Left lung (tissue), 14 donors: ENCODE data around the gene CACYBP. TPM values are rescaled to one million over a fixed set of nuclear protein-coding genes. Genes with fewer than 3 reads are reported as not detected.

Experiments
- ATAC-seq: fragments of 200-7000 bp; cut with Tn5 transposase; one replicate; pipeline ENCODE4 v1.9.1; 2020; ENCODE audit warnings: moderate library complexity
- DNase-seq, 4 donors: peaks; one replicate each; pipeline ENCODE4 v3.0.0-alpha.2; 2013 to 2020
- H3K27ac ChIP-seq, 2 donors: fragments of 200-600 bp; sonication (generic) in 1 of 2; one replicate each; pipeline versions ENCODE4 v1.5.0 to v1.8.0; 2020 to 2021
- H3K27me3 ChIP-seq, 2 donors: fragments of 200-600 bp; sonication (generic) in 1 of 2; one replicate each; pipeline versions ENCODE4 v1.5.0 to v1.8.0; 2020 to 2021
- H3K36me3 ChIP-seq, 2 donors: fragments of 200-600 bp; sonication (generic) in 1 of 2; one replicate each; pipeline versions ENCODE4 v1.5.0 to v1.8.0; 2020 to 2021
- H3K4me1 ChIP-seq, 2 donors: fragments of 200-600 bp; one replicate each; pipeline ENCODE4 v1.8.0; 2021
- H3K4me3 ChIP-seq, 2 donors: fragments of 200-600 bp; sonication (generic) in 1 of 2; one replicate each; pipeline versions ENCODE4 v1.5.0 to v1.8.0; 2020 to 2021; ENCODE audit warnings: mild to moderate bottlenecking in 1 of 2
- H3K9me3 ChIP-seq, 2 donors: fragments of 200-600 bp; sonication (generic) in 1 of 2; one replicate each; pipeline versions ENCODE4 v1.5.0 to v1.8.0; 2020 to 2021
- intact Hi-C, 2 donors: fragments of 100-400 bp; cut with DNase I; formaldehyde crosslinking; loops; one replicate each; pipeline versions ENCODE4 v1.11.2 to v1.14.2; 2022
- long read RNA-seq, 12 donors: library from polyadenylated mRNA in 2 of 12; unstranded in 2 of 12; transcript quantifications; one replicate each; pipeline ENCODE4 v2.0.0 and lab custom pipeline, GENCODE V29; 2019 to 2026
- polyA plus RNA-seq, 6 donors: library from polyadenylated mRNA; unstranded; fragments of 120-200 nt; gene quantifications; one replicate each; pipeline ENCODE4 v1.2.1, GENCODE V29; 2013; ENCODE audit not compliant: insufficient read length in 6 of 6
- total RNA-seq, 2 donors: library from RNA; stranded (reverse); fragmentation: NEBNext Ultra II Directional; extraction: Animal tissue kit (Norgen Biotek cat#: 25700); gene quantifications; one replicate each; pipeline ENCODE4 v1.2.1, GENCODE V29; 2021
- TF ChIP-seq, protein P1 (sequence below), 2 donors: fragments of 200-600 bp; sonication (generic) in 1 of 2; IDR thresholded peaks; one replicate each; pipeline versions ENCODE4 v1.5.0 to v1.8.0; 2021; ENCODE audit warnings: antibody characterized with exemption in 2 of 2
- donor health status: DM: no; HTN: yes; CAD: no.
- donor health status: DM: no; HTN: no; CAD: no.

Gene CACYBP, protein sequence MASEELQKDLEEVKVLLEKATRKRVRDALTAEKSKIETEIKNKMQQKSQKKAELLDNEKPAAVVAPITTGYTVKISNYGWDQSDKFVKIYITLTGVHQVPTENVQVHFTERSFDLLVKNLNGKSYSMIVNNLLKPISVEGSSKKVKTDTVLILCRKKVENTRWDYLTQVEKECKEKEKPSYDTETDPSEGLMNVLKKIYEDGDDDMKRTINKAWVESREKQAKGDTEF
- 100 to 1,000 TPM in 1 of 2 donors, 10 to 100 TPM in 1; 69.4 to 122 TPM for total RNA-seq
- polyA plus RNA-seq = 100 to 1,000 TPM; 107 to 136 (median 127) TPM
- long read RNA-seq, donor 1, transcript CACYBP-201 (6 exons, 2,766 nt) = major isoform, 71 of 274 reads
- long read RNA-seq, donor 1, transcript CACYBP-208 (2 exons, 688 nt) = minor isoform, 6 of 274 reads
- long read RNA-seq, donor 1, transcript CACYBP-207 (5 exons, 804 nt) = minor isoform, 9 of 274 reads
- long read RNA-seq, donor 1, partial matches to known transcripts = 38 of 274 reads
- long read RNA-seq, donor 1, other reads (novel, unspliced or antisense) = 149 of 274 reads
- long read RNA-seq, donor 2, transcript CACYBP-207 (5 exons, 804 nt) = minor isoform, 9 of 230 reads
- long read RNA-seq, donor 2, transcript CACYBP-201 (6 exons, 2,766 nt) = major isoform, 60 of 230 reads
- long read RNA-seq, donor 2, transcript CACYBP-208 (2 exons, 688 nt) = minor isoform, 6 of 230 reads
- long read RNA-seq, donor 2, partial matches to known transcripts = 40 of 230 reads
- long read RNA-seq, donor 2, other reads (novel, unspliced or antisense) = 114 of 230 reads
- long read RNA-seq, donor 3, transcript CACYBP-201 (6 exons, 2,766 nt) = major isoform, 46 of 78 reads
- long read RNA-seq, donor 3, partial matches to known transcripts = 7 of 78 reads
- long read RNA-seq, donor 3, other reads (novel, unspliced or antisense) = 15 of 78 reads
- long read RNA-seq, donor 4, transcript CACYBP-207 (5 exons, 804 nt) = minor isoform, 5 of 72 reads
- long read RNA-seq, donor 4, transcript CACYBP-201 (6 exons, 2,766 nt) = major isoform, 63 of 72 reads
- long read RNA-seq, donor 4, partial matches to known transcripts = 0 of 72 reads
- long read RNA-seq, donor 4, other reads (novel, unspliced or antisense) = 2 of 72 reads
- long read RNA-seq, donor 5, transcript CACYBP-201 (6 exons, 2,766 nt) = major isoform, 43 of 157 reads
- long read RNA-seq, donor 5, transcript CACYBP-207 (5 exons, 804 nt) = minor isoform, 8 of 157 reads
- long read RNA-seq, donor 5, partial matches to known transcripts = 79 of 157 reads
- long read RNA-seq, donor 5, other reads (novel, unspliced or antisense) = 23 of 157 reads
- long read RNA-seq, donor 6, transcript CACYBP-207 (5 exons, 804 nt) = minor isoform, 9 of 199 reads
- long read RNA-seq, donor 6, transcript CACYBP-201 (6 exons, 2,766 nt) = major isoform, 47 of 199 reads
- long read RNA-seq, donor 6, partial matches to known transcripts = 22 of 199 reads
- long read RNA-seq, donor 6, other reads (novel, unspliced or antisense) = 116 of 199 reads
- long read RNA-seq, donor 7, transcript CACYBP-201 (6 exons, 2,766 nt) = major isoform, 35 of 37 reads
- long read RNA-seq, donor 7, partial matches to known transcripts = 0 of 37 reads
- long read RNA-seq, donor 7, other reads (novel, unspliced or antisense) = 0 of 37 reads
- long read RNA-seq, donor 8, transcript CACYBP-201 (6 exons, 2,766 nt) = major isoform, 31 of 54 reads
- long read RNA-seq, donor 8, partial matches to known transcripts = 7 of 54 reads
- long read RNA-seq, donor 8, other reads (novel, unspliced or antisense) = 13 of 54 reads
- long read RNA-seq, donor 9 = 0 reads
- long read RNA-seq, donor 10, transcript CACYBP-201 (6 exons, 2,766 nt) = major isoform, 91 of 101 reads
- long read RNA-seq, donor 10, partial matches to known transcripts = 3 of 101 reads
- long read RNA-seq, donor 10, other reads (novel, unspliced or antisense) = 1 of 101 reads
- long read RNA-seq, donor 11, transcript CACYBP-208 (2 exons, 688 nt) = minor isoform, 5 of 277 reads
- long read RNA-seq, donor 11, transcript CACYBP-201 (6 exons, 2,766 nt) = major isoform, 80 of 277 reads
- long read RNA-seq, donor 11, transcript CACYBP-207 (5 exons, 804 nt) = minor isoform, 7 of 277 reads
- long read RNA-seq, donor 11, partial matches to known transcripts = 56 of 277 reads
- long read RNA-seq, donor 11, other reads (novel, unspliced or antisense) = 127 of 277 reads
- long read RNA-seq, donor 12, transcript CACYBP-207 (5 exons, 804 nt) = minor isoform, 9 of 55 reads
- long read RNA-seq, donor 12, transcript CACYBP-201 (6 exons, 2,766 nt) = major isoform, 37 of 55 reads
- long read RNA-seq, donor 12, partial matches to known transcripts = 0 of 55 reads
- long read RNA-seq, donor 12, other reads (novel, unspliced or antisense) = 9 of 55 reads

DNA sequence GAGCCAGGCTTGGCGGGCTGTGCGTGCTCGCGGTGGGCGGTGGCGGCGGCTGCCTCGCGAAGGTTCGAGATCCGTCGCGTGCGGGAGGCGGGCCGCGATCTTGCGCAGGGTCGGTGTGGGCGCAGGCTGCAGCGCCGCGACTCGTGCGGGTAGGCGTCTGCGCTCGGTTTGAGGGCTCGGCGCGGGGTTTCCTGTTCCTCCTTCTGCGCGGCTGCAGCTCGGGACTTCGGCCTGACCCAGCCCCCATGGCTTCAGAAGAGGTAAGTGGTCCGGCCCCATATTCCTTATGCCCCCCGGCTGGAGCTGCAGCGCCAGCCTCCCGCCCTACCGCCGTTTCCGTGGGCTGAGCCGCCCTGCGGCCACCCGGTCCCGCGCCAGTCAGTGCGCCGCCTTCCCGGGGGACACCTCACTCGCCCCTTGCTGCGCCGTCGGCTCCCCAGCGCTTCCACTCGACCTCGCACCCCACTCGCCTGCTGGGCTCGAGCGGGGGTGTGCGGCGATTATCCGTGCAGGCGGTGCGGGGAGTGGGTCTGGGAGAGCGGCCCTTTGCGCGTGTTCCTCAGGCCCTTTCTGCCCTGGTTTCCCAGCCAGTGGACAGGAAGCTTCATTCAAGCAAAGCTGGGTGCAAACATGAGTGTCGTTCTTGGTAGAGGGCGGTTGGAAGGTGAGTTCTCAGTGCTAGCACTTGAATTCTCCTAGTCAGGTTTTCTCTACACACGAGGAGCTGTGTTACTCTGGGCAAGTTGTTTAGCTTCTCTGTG, at the start of gene CACYBP:
TSS of gene CACYBP (plus strand) at position 12 of the 761 bp plus-strand sequence. CDS start at position 246, 234 bp downstream.
- no peaks in the 10 kb centered on the region for H3K27me3 ChIP-seq

DNA sequence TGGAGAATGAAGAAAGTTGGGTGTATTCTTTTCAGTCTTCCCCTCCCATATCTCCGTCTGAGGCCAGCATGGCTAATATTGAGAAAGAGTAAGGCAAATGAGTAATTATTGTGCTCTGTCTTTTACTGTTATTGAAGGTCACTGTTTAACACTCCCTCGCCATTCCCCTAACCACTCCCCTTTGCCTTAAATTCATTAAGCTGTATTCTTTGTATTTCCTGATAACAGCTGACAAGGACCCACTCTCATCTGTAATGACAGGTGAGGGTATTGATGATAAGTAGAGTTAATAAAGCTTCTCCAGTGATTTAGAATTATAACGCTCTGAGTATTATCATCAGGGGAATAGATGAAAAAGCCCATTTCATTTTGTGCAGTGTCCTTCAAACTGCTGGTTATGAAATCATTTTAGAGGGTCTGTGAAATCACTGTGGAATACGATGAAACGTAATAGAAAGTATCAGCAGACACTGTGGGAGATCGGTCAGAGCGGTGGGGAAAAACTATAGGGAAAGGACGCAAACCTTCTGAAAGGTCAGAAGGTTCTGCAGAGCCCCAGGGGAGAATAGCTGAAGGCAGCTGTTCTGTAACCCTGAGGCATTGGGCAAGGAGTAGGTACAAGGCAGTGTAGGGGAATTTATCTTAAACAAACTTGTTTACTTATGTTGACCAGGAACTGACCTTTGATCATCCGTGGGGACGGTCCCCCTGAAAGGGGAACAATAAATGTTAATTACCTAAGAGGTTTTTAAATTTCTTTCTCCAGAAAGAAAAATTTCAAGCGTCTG, 46.3 kb upstream of the CACYBP start:
- H3K27me3 ChIP-seq = no peaks in the 10 kb centered on the region
- DNase-seq (no peak), ATAC-seq (peak; percentile 36)
- H3K27ac ChIP-seq = no peak overlapping the region
- H3K4me3 ChIP-seq = no peak overlapping the region
- H3K9me3 ChIP-seq = no peaks in the 10 kb centered on the region
- intact Hi-C loops = no loop called here
- TF ChIP-seq, protein P1, sequence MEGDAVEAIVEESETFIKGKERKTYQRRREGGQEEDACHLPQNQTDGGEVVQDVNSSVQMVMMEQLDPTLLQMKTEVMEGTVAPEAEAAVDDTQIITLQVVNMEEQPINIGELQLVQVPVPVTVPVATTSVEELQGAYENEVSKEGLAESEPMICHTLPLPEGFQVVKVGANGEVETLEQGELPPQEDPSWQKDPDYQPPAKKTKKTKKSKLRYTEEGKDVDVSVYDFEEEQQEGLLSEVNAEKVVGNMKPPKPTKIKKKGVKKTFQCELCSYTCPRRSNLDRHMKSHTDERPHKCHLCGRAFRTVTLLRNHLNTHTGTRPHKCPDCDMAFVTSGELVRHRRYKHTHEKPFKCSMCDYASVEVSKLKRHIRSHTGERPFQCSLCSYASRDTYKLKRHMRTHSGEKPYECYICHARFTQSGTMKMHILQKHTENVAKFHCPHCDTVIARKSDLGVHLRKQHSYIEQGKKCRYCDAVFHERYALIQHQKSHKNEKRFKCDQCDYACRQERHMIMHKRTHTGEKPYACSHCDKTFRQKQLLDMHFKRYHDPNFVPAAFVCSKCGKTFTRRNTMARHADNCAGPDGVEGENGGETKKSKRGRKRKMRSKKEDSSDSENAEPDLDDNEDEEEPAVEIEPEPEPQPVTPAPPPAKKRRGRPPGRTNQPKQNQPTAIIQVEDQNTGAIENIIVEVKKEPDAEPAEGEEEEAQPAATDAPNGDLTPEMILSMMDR (IDR thresholded peaks at IDR 0.05) = no peak
- H3K4me1 ChIP-seq = peaks cover 0 to 23% of the 10 kb centered on the region in 2 donors
- H3K36me3 ChIP-seq = no peaks in the 10 kb centered on the region

More for the DNA sequence above, at the start of gene CACYBP:
- Histone ChIP-seq H3K36me3 (no peaks in the 10 kb centered on the region), H3K4me1 (peaks cover 18 to 39% of the 10 kb centered on the region in 2 donors), H3K4me3 (peak within 1 kb of the TSS; percentile 76 to 91), H3K27ac (peak within 1 kb of the TSS; percentile 99), H3K9me3 (no peaks in the 10 kb centered on the region)
- intact Hi-C loops = no loop called here
- no peak for DNase-seq
- peak; percentile 23 for ATAC-seq
- TF ChIP-seq, protein P1 (IDR thresholded peaks at IDR 0.05) = no peak

DNA sequence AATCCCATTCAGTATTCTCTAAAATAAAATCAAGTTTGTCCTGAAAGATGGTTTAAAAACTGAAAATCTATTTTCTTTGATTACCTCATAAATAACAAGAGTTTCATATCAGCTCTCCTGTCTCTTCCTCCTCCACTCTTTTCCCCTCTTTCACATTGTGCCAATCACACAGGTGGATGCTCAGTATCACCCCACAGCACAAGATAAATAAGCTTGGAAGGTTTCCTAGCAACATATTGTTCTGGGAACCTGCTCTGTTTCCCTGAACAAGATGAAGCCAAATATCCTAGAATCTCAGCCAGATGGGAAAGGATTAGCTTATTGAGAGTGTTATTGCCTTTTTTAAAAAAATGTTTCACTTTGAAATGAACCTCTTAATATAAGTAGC, 45.7 kb upstream of the CACYBP start:
- TF ChIP-seq, protein P1 (IDR thresholded peaks at IDR 0.05) = no peak
- peak; percentile 53 for ATAC-seq
- H3K27ac ChIP-seq = no peak overlapping the region
- peaks cover 0 to 23% of the 10 kb centered on the region in 2 donors for H3K4me1 ChIP-seq
- no peaks in the 10 kb centered on the region for H3K36me3 ChIP-seq
- intact Hi-C loops = no loop called here
- no peak for DNase-seq
- H3K4me3 ChIP-seq = no peak overlapping the region
- no peaks in the 10 kb centered on the region for H3K9me3 ChIP-seq
- no peaks in the 10 kb centered on the region for H3K27me3 ChIP-seq
